Caco-2 (cell line): Measurements from ENCODE around the gene PKD1L1. TPM values are rescaled to one million over a fixed set of nuclear protein-coding genes. Genes with fewer than 3 reads are reported as not detected.

Source experiments
- BruUV-seq: library from RNA; stranded (reverse); fragments of 400-500 nt; replicated peaks from 2 replicates; lab custom pipeline; 2021; lab: Mats Ljungman, UMichigan
- CTCF ChIA-PET: fragments of 300-600 bp; sonication (Branson Sonifier 250); formaldehyde crosslinking; loops from one replicate; lab custom pipeline; 2022; ENCODE audit warnings: antibody characterized with exemption; lab: Charles Lee
- POLR2A ChIA-PET: fragments of 300-600 bp; sonication (Branson Sonifier 250); formaldehyde crosslinking; loops from one replicate; lab custom pipeline; 2022; ENCODE audit warnings: antibody characterized with exemption; lab: Charles Lee
- DNase-seq, 2 experiments: peaks; one replicate each; pipeline versions ENCODE4 v3.0.0 to v3.0.0-alpha.2; 2020 to 2022
- H3K27me3 ChIP-seq: replicated peaks from 2 replicates; pipeline ENCODE4 v1.6.0; 2011; ENCODE audit warnings: low read length; ENCODE audit not compliant: control insufficient read depth, insufficient read depth
- H3K36me3 ChIP-seq: 2 replicates; pipeline ENCODE4 v1.5.1; 2011; ENCODE audit warnings: low read length; ENCODE audit not compliant: control insufficient read depth, insufficient read depth
- H3K4me1 ChIP-seq: fragments of 250-450 bp; sonication (Bioruptor Pico); 2 replicates; pipeline ENCODE4 v1.5.1; 2020; ENCODE audit warnings: mild to moderate bottlenecking
- H3K4me3 ChIP-seq: 2 replicates; pipeline ENCODE4 v1.5.1; 2011; ENCODE audit warnings: low read depth, mild to moderate bottlenecking, control low read depth, low read length
- H3K9me3 ChIP-seq: fragments of 250-450 bp; sonication (Bioruptor Pico); 2 replicates; pipeline ENCODE4 v1.5.1; 2020; ENCODE audit warnings: mild to moderate bottlenecking, moderate library complexity
- H3K27ac Mint-ChIP-seq: one replicate; pipeline ENCODE4 v1.8.0; 2022; ENCODE audit warnings: mixed read lengths; ENCODE audit not compliant: unreplicated experiment
- H3K27me3 Mint-ChIP-seq: one replicate; pipeline ENCODE4 v1.8.0; 2022; ENCODE audit warnings: mixed read lengths; ENCODE audit not compliant: insufficient read depth, unreplicated experiment
- H3K36me3 Mint-ChIP-seq: one replicate; pipeline ENCODE4 v1.8.0; 2022; ENCODE audit warnings: mild to moderate bottlenecking, mixed read lengths; ENCODE audit not compliant: insufficient read depth, unreplicated experiment
- H3K4me1 Mint-ChIP-seq: one replicate; pipeline ENCODE4 v1.8.0; 2022; ENCODE audit warnings: low read depth, mixed read lengths; ENCODE audit not compliant: unreplicated experiment
- H3K4me3 Mint-ChIP-seq: one replicate; pipeline ENCODE4 v1.8.0; 2022; ENCODE audit warnings: mild to moderate bottlenecking, moderate library complexity, mixed read lengths; ENCODE audit not compliant: unreplicated experiment
- H3K9me3 Mint-ChIP-seq: one replicate; pipeline ENCODE4 v1.8.0; 2022; ENCODE audit warnings: mixed read lengths; ENCODE audit not compliant: unreplicated experiment
- CTCF ChIP-seq, 2 experiments: fragments of 200-600 bp in 1 of 2; IDR thresholded peaks; 1 replicate in 1 of 2; 2 replicates in 1 of 2; pipeline versions ENCODE4 v1.5.1 to v1.8.0; 2011 to 2022; ENCODE audit warnings: antibody characterized with exemption in 1 of 2, control low read depth in 1 of 2, inconsistent platforms in 1 of 2, low read depth in 1 of 2, low read length in 1 of 2, mild to moderate bottlenecking in 1 of 2, moderate library complexity in 1 of 2; ENCODE audit not compliant: insufficient read depth in 1 of 2, severe bottlenecking in 1 of 2, unreplicated experiment in 1 of 2
- intact Hi-C: fragments of 100-400 bp; cut with micrococcal nuclease; formaldehyde crosslinking; loops from one replicate; pipeline ENCODE4 v1.10.0; 2022; ENCODE audit not compliant: unreplicated experiment
- total RNA-seq: library from RNA; stranded (reverse); gene quantifications from 2 replicates; pipeline ENCODE4 v1.2.3, GENCODE V29; 2022

PKD1L1 gene
- total RNA-seq, 1 experiment from 2014 or later, result 0.25 TPM

DNA sequence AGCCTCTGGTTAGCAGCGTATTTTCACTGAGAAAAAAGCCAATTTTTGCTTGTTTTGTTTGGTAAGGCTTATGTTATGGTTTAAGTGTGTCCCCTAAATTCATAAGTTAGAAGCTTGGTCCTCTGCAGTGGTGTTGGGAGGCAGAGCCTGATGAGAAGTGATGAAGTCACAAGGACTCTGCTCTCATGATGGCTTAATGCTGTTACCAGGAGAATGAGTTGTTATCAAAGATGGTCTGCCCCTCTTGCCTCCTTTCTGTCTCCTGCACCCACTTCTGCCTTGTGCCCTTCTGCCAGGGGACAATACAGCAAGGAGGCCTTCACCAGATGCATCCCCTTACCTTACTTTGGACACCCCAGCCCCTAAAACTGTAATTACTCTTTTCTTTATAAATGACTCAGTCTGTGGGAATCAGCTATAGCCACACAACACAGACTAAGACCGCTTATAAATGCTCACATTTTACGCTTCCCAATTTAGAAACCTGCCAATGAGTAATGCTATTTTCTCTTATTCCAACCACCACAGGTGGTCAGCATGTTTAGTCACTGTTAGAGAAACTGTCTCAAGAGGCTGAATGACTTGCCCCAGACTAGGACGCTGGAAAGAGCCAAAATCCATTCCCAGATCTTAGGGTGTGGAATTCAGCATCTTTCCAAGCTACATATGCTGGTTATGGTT lies 6.1 kb upstream of the PKD1L1 start:
- H3K27me3 Mint-ChIP-seq, result no peaks in the 10 kb centered on the region
- peaks cover 20% of the 10 kb centered on the region for H3K4me1 ChIP-seq
- no peaks in the 10 kb centered on the region for H3K27me3 ChIP-seq
- no peaks in the 10 kb centered on the region for H3K9me3 ChIP-seq
- CTCF ChIA-PET, result no interaction called here
- no peaks in the 10 kb centered on the region for H3K9me3 Mint-ChIP-seq
- no peak for DNase-seq
- no peak overlapping the region for H3K4me3 Mint-ChIP-seq
- BruUV-seq, result no TSS peak
- no peak overlapping the region for H3K4me3 ChIP-seq
- intact Hi-C loops, result loop anchor here (5.0 kb wide), 1 partner anchor 687 kb away; no protein-coding TSS in a partner anchor
- H3K4me1 Mint-ChIP-seq, result peaks cover 26% of the 10 kb centered on the region
- no peak for TF ChIP-seq CTCF (IDR thresholded peaks at IDR 0.05; ENCODE audit: insufficient read depth in 1 of 2, low read depth in 1 of 2, low read length in 1 of 2, severe bottlenecking in 1 of 2, unreplicated experiment in 1 of 2)
- POLR2A ChIA-PET, result no interaction called here
- H3K27ac Mint-ChIP-seq, result no peak overlapping the region
- H3K36me3 Mint-ChIP-seq, result peaks cover 19% of the 10 kb centered on the region
- no peaks in the 10 kb centered on the region for H3K36me3 ChIP-seq

GRCh38 chr7:47953822-47954221 lies 5.6 kb upstream of the PKD1L1 start:
- POLR2A ChIA-PET, result no interaction called here
- BruUV-seq, result no TSS peak

GRCh38 chr7:47952224-47952623 lies 4.0 kb upstream of the PKD1L1 start:
- no peaks in the 10 kb centered on the region for H3K9me3 Mint-ChIP-seq
- H3K4me3 ChIP-seq, result no peak overlapping the region
- DNase-seq, result no peak
- peaks cover 30% of the 10 kb centered on the region for H3K4me1 ChIP-seq
- BruUV-seq, result no TSS peak
- ChIA-PET CTCF (interaction anchor here (1.5 kb wide), 1 partner anchor 17 kb away, joined by 9 read pairs; no protein-coding TSS in a partner anchor), POLR2A (no interaction called here)
- no peaks in the 10 kb centered on the region for H3K36me3 ChIP-seq
- intact Hi-C loops, result loop anchor here (5.0 kb wide), 1 partner anchor 685 kb away; no protein-coding TSS in a partner anchor
- H3K27me3 Mint-ChIP-seq, result no peaks in the 10 kb centered on the region
- no peaks in the 10 kb centered on the region for H3K9me3 ChIP-seq
- TF ChIP-seq CTCF (IDR thresholded peaks at IDR 0.05; ENCODE audit: insufficient read depth in 1 of 2, low read depth in 1 of 2, low read length in 1 of 2, severe bottlenecking in 1 of 2, unreplicated experiment in 1 of 2), result no peak
- H3K4me3 Mint-ChIP-seq, result peak overlapping the region; percentile 30
- no peaks in the 10 kb centered on the region for H3K27me3 ChIP-seq
- H3K36me3 Mint-ChIP-seq, result peaks cover 8% of the 10 kb centered on the region
- H3K4me1 Mint-ChIP-seq, result peaks cover 36% of the 10 kb centered on the region
- H3K27ac Mint-ChIP-seq, result peak overlapping the region; percentile 74

More at GRCh38 chr7:47953822-47954221, 5.6 kb upstream of the PKD1L1 start:
- Histone ChIP-seq H3K4me3 (no peak overlapping the region), H3K36me3 (no peaks in the 10 kb centered on the region), H3K9me3 (no peaks in the 10 kb centered on the region), H3K4me1 (peaks cover 22% of the 10 kb centered on the region), H3K27me3 (no peaks in the 10 kb centered on the region)
- peaks cover 28% of the 10 kb centered on the region for H3K4me1 Mint-ChIP-seq
- no peak overlapping the region for H3K27ac Mint-ChIP-seq
- CTCF ChIA-PET, result no interaction called here
- no peaks in the 10 kb centered on the region for H3K27me3 Mint-ChIP-seq
- H3K4me3 Mint-ChIP-seq, result no peak overlapping the region
- peaks cover 19% of the 10 kb centered on the region for H3K36me3 Mint-ChIP-seq
- DNase-seq, result no peak
- intact Hi-C loops, result loop anchor here (5.0 kb wide), 1 partner anchor 687 kb away; no protein-coding TSS in a partner anchor
- no peak for TF ChIP-seq CTCF (IDR thresholded peaks at IDR 0.05; ENCODE audit: insufficient read depth in 1 of 2, low read depth in 1 of 2, low read length in 1 of 2, severe bottlenecking in 1 of 2, unreplicated experiment in 1 of 2)
- H3K9me3 Mint-ChIP-seq, result no peaks in the 10 kb centered on the region
